ENCODE data around the gene ARSB. TPM values are rescaled to one million over a fixed set of nuclear protein-coding genes. Genes with fewer than 3 reads are reported as not detected.
"Not testable (repeated sequence)": the region's sequence is repeated elsewhere in the genome, so short reads cannot be mapped to it uniquely, and the experiment has no call there.

Gene ARSB
- total and polyA plus RNA-seq, 7 experiments from 2014 or later: 3.3 to 10.8 (median 4.8) TPM

- no peaks in the 10 kb centered on the region for H3K27me3 ChIP-seq (ENCODE audit: control insufficient read depth in 2 of 2, insufficient read depth in 2 of 2, low read length in 2 of 2)
- no peak for ATAC-seq
- H3K36me3 ChIP-seq (ENCODE audit: control insufficient read depth in 2 of 3, insufficient read depth in 3 of 3, low read length in 3 of 3): no peaks in the 10 kb centered on the region
- H3K36me3 Mint-ChIP-seq: no peaks in the 10 kb centered on the region
- H3K4me3 ChIP-seq (ENCODE audit: low read length): no peak overlapping the region
- no peak overlapping the region for H3K4me3 Mint-ChIP-seq
- peaks cover 5 to 10% of the 10 kb centered on the region in 2 donors for H3K4me1 ChIP-seq (ENCODE audit: control insufficient read depth in 2 of 2, insufficient read depth in 2 of 2, low read length in 2 of 2)
- POLR2A ChIA-PET: no interaction called here
- H3K9me3 Mint-ChIP-seq: no peaks in the 10 kb centered on the region
- DNase-seq: no peak
- CTCF ChIA-PET: no interaction called here
- no peak overlapping the region for H3K27ac Mint-ChIP-seq
- H3K4me1 Mint-ChIP-seq: peaks cover 9 to 35% (median 22%) of the 10 kb centered on the region in 7 donors
- no peaks in the 10 kb centered on the region for H3K9me3 ChIP-seq (ENCODE audit: control insufficient read depth in 2 of 3, low read length in 3 of 3)
- peaks cover 0 to 6% (median 0%) of the 10 kb centered on the region in 5 donors for H3K27me3 Mint-ChIP-seq
- intact Hi-C loops (cut with micrococcal nuclease): loop anchor here (5.0 to 10.0 kb wide), 5 partner anchors 624 to 1954 kb away; partner anchors contain the start of genes AGGF1 (in 1 of the 2), DHFR (in 1 of the 2), MSH3 (in 1 of the 2) and SCAMP1 (in 1 of the 2)
- H3K27ac ChIP-seq (ENCODE audit: low read depth, low read length): no peak overlapping the region
Observed at GRCh38 chr5:78989080-78989479, 4.0 kb upstream of the ARSB start.

GRCh38 chr5:78985725-78986223 lies 664 bp upstream of the ARSB start:
- Histone ChIP-seq H3K36me3 (ENCODE audit: control insufficient read depth in 2 of 3, insufficient read depth in 3 of 3, low read length in 3 of 3) (no peaks in the 10 kb centered on the region), H3K4me3 (ENCODE audit: low read length) (peak overlapping the region; percentile 79), H3K9me3 (ENCODE audit: control insufficient read depth in 2 of 3, low read length in 3 of 3) (no peaks in the 10 kb centered on the region), H3K27me3 (ENCODE audit: control insufficient read depth in 2 of 2, insufficient read depth in 2 of 2, low read length in 2 of 2) (no peaks in the 10 kb centered on the region), H3K4me1 (ENCODE audit: control insufficient read depth in 2 of 2, insufficient read depth in 2 of 2, low read length in 2 of 2) (peaks cover 5 to 13% of the 10 kb centered on the region in 2 donors), H3K27ac (ENCODE audit: low read depth, low read length) (peak overlapping the region; percentile 76)
- DNase-seq (peak in 2 of 9 donors; percentile 13 to 59), ATAC-seq (peak; percentile 22)
- Mint-ChIP-seq H3K4me3 (peak overlapping the region; percentile 86 to 98 (median 94)), H3K9me3 (no peaks in the 10 kb centered on the region), H3K27ac (peak overlapping the region; percentile 94 to 98 (median 96)), H3K36me3 (peaks cover 0 to 1% (median 0%) of the 10 kb centered on the region in 5 donors), H3K4me1 (peaks cover 15 to 30% (median 26%) of the 10 kb centered on the region in 7 donors), H3K27me3 (peaks cover 0 to 4% (median 0%) of the 10 kb centered on the region in 5 donors)
- ChIA-PET POLR2A (interaction anchor here (0.7 kb wide), 3 partner anchors 26 to 235 kb away, joined by 3 to 5 read pairs (median 4); no protein-coding TSS in a partner anchor), CTCF (interaction anchor here (0.6 to 1.9 kb wide), 2 partner anchors 10 to 39 kb away, joined by 4 to 6 read pairs; no protein-coding TSS in a partner anchor)
- intact Hi-C loops (cut with micrococcal nuclease): loop anchor here (1.0 to 10.0 kb wide), 13 partner anchors 8 to 1951 kb away; partner anchors contain the start of genes SCAMP1 (in 2 of the 2), AGGF1 (in 1 of the 2), DHFR (in 1 of the 2) and JMY (in 1 of the 2)

GRCh38 chr5:78984439-78985115 lies 533 bp downstream of the ARSB start:
- no peaks in the 10 kb centered on the region for H3K27me3 Mint-ChIP-seq
- Histone ChIP-seq H3K9me3 (ENCODE audit: control insufficient read depth in 2 of 3, low read length in 3 of 3) (no peaks in the 10 kb centered on the region), H3K4me3 (ENCODE audit: low read length) (peak overlapping the region; percentile 79), H3K27ac (ENCODE audit: low read depth, low read length) (peak overlapping the region; percentile 76), H3K36me3 (ENCODE audit: control insufficient read depth in 2 of 3, insufficient read depth in 3 of 3, low read length in 3 of 3) (no peaks in the 10 kb centered on the region), H3K27me3 (ENCODE audit: control insufficient read depth in 2 of 2, insufficient read depth in 2 of 2, low read length in 2 of 2) (no peaks in the 10 kb centered on the region), H3K4me1 (ENCODE audit: control insufficient read depth in 2 of 2, insufficient read depth in 2 of 2, low read length in 2 of 2) (peaks cover 5 to 13% of the 10 kb centered on the region in 2 donors)
- ChIA-PET POLR2A (interaction anchor here (1.0 to 1.6 kb wide), 6 partner anchors 9 to 690 kb away, joined by 3 to 15 read pairs (median 4); partner anchors contain the start of genes AP3B1, JMY and SCAMP1), CTCF (interaction anchor here (1.0 to 1.9 kb wide), 4 partner anchors 12 to 149 kb away, joined by 3 to 7 read pairs (median 4); no protein-coding TSS in a partner anchor)
- H3K36me3 Mint-ChIP-seq: peaks cover 0 to 1% (median 0%) of the 10 kb centered on the region in 5 donors
- H3K4me3 Mint-ChIP-seq: peak overlapping the region; percentile 87 to 98 (median 92)
- no peaks in the 10 kb centered on the region for H3K9me3 Mint-ChIP-seq
- intact Hi-C loops (cut with micrococcal nuclease): loop anchor here (1.0 to 10.0 kb wide), 19 partner anchors 9 to 1950 kb away; partner anchors contain the start of genes AP3B1 (in 2 of the 2), HOMER1 (in 2 of the 2), SCAMP1 (in 2 of the 2) and TENT2 (in 2 of the 2)
- ATAC-seq: peak; percentile 81
- H3K4me1 Mint-ChIP-seq: peaks cover 15 to 30% (median 26%) of the 10 kb centered on the region in 7 donors
- peak; percentile 62 to 87 (median 67) for DNase-seq
- H3K27ac Mint-ChIP-seq: peak overlapping the region; percentile 75 to 98 (median 91)

- Mint-ChIP-seq H3K36me3 (peaks cover 0 to 1% (median 0%) of the 10 kb centered on the region in 5 donors), H3K27ac (peak overlapping the region; percentile 75 to 98 (median 91)), H3K9me3 (no peaks in the 10 kb centered on the region), H3K4me3 (peak overlapping the region; percentile 87 to 98 (median 92)), H3K4me1 (peaks cover 15 to 32% (median 26%) of the 10 kb centered on the region in 7 donors), H3K27me3 (no peaks in the 10 kb centered on the region)
- Histone ChIP-seq H3K27me3 (ENCODE audit: control insufficient read depth in 2 of 2, insufficient read depth in 2 of 2, low read length in 2 of 2) (no peaks in the 10 kb centered on the region), H3K27ac (ENCODE audit: low read depth, low read length) (peak overlapping the region; percentile 76), H3K4me3 (ENCODE audit: low read length) (peak overlapping the region; percentile 79), H3K36me3 (ENCODE audit: control insufficient read depth in 2 of 3, insufficient read depth in 3 of 3, low read length in 3 of 3) (no peaks in the 10 kb centered on the region), H3K4me1 (ENCODE audit: control insufficient read depth in 2 of 2, insufficient read depth in 2 of 2, low read length in 2 of 2) (peaks cover 5 to 13% of the 10 kb centered on the region in 2 donors), H3K9me3 (ENCODE audit: control insufficient read depth in 2 of 3, low read length in 3 of 3) (no peaks in the 10 kb centered on the region)
- POLR2A ChIA-PET: interaction anchor here (0.6 to 1.6 kb wide), 5 partner anchors 17 to 689 kb away, joined by 3 to 15 read pairs (median 4); partner anchors contain the start of genes AP3B1 and JMY
- ATAC-seq (no peak), DNase-seq (no peak)
- intact Hi-C loops (cut with micrococcal nuclease): loop anchor here (1.0 to 10.0 kb wide), 14 partner anchors 37 to 1949 kb away; partner anchors contain the start of genes AP3B1 (in 2 of the 2), HOMER1 (in 2 of the 2), TENT2 (in 2 of the 2) and AGGF1 (in 1 of the 2)
- CTCF ChIA-PET: interaction anchor here (0.5 to 1.6 kb wide), 4 partner anchors 13 to 430 kb away, joined by 3 to 7 read pairs (median 4); no protein-coding TSS in a partner anchor
Observed at GRCh38 chr5:78983601-78984438, 1.3 kb downstream of the ARSB start.

- H3K36me3 ChIP-seq (ENCODE audit: control insufficient read depth in 2 of 3, insufficient read depth in 3 of 3, low read length in 3 of 3); DNase-seq; H3K4me3 ChIP-seq (ENCODE audit: low read length); H3K36me3 Mint-ChIP-seq; H3K9me3 Mint-ChIP-seq; ATAC-seq; H3K27me3 ChIP-seq (ENCODE audit: control insufficient read depth in 2 of 2, insufficient read depth in 2 of 2, low read length in 2 of 2); H3K27ac ChIP-seq (ENCODE audit: low read depth, low read length); H3K27me3 Mint-ChIP-seq; H3K9me3 ChIP-seq (ENCODE audit: control insufficient read depth in 2 of 3, low read length in 3 of 3): not testable (repeated sequence)
- peak overlapping the region; percentile 75 to 98 (median 91) for H3K27ac Mint-ChIP-seq
- peaks cover 15 to 34% (median 26%) of the 10 kb centered on the region in 7 donors for H3K4me1 Mint-ChIP-seq
- intact Hi-C loops (cut with micrococcal nuclease): loop anchor here (5.0 to 10.0 kb wide), 8 partner anchors 81 to 1948 kb away; partner anchors contain the start of genes AGGF1 (in 1 of the 2), DHFR (in 1 of the 2), HOMER1 (in 1 of the 2) and MSH3 (in 1 of the 2)
- POLR2A ChIA-PET: interaction anchor here (0.6 to 1.6 kb wide), 2 partner anchors 208 to 254 kb away, joined by 3 to 15 read pairs; partner anchors contain the start of gene JMY
- peak overlapping the region in 5 of 10 donors; percentile 90 to 97 (median 92) for H3K4me3 Mint-ChIP-seq
- CTCF ChIA-PET: interaction anchor here (0.9 to 1.6 kb wide), 2 partner anchors 150 kb away, joined by 5 to 7 read pairs; no protein-coding TSS in a partner anchor
- peaks cover 5 to 13% of the 10 kb centered on the region in 2 donors for H3K4me1 ChIP-seq (ENCODE audit: control insufficient read depth in 2 of 2, insufficient read depth in 2 of 2, low read length in 2 of 2)
Observed at GRCh38 chr5:78983194-78983593, 1.9 kb downstream of the ARSB start.

Data from naive thymus-derived CD4-positive, alpha-beta T cell (primary cell).